ENCODE data around the gene TM2D1. TPM values are rescaled to one million over a fixed set of nuclear protein-coding genes. Genes with fewer than 3 reads are reported as not detected.
A peak's percentile ranks its signal among the peaks of the same experiment; 100 is the strongest.
"Not testable (repeated sequence)": the region's sequence is repeated elsewhere in the genome, so short reads cannot be mapped to it uniquely, and the experiment has no call there.

The TM2D1 gene
- polyA plus RNA-seq, 1 experiment, result 30.3 TPM

GRCh38 chr1:61740751-61741700, 16.1 kb upstream of the TM2D1 start:
- no peaks in the 10 kb centered on the region for H3K36me3 ChIP-seq (ENCODE audit: control insufficient read depth, insufficient read depth, low read length)
- no peak for DNase-seq (ENCODE audit: low read depth)
- POLR2A ChIA-PET, result no interaction called here
- CTCF ChIA-PET, result no interaction called here
- no peaks in the 10 kb centered on the region for H3K27me3 ChIP-seq (ENCODE audit: control insufficient read depth, insufficient read depth, low read length)
- peak overlapping the region; percentile 78; the same call in 1 of the 2 replicates for H3K4me3 ChIP-seq (ENCODE audit: low read depth, low read length)
- TF ChIP-seq, protein P1, sequence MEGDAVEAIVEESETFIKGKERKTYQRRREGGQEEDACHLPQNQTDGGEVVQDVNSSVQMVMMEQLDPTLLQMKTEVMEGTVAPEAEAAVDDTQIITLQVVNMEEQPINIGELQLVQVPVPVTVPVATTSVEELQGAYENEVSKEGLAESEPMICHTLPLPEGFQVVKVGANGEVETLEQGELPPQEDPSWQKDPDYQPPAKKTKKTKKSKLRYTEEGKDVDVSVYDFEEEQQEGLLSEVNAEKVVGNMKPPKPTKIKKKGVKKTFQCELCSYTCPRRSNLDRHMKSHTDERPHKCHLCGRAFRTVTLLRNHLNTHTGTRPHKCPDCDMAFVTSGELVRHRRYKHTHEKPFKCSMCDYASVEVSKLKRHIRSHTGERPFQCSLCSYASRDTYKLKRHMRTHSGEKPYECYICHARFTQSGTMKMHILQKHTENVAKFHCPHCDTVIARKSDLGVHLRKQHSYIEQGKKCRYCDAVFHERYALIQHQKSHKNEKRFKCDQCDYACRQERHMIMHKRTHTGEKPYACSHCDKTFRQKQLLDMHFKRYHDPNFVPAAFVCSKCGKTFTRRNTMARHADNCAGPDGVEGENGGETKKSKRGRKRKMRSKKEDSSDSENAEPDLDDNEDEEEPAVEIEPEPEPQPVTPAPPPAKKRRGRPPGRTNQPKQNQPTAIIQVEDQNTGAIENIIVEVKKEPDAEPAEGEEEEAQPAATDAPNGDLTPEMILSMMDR (IDR thresholded peaks at IDR 0.05; ENCODE audit: insufficient read depth, low read depth, low read length), result no peak

DNA sequence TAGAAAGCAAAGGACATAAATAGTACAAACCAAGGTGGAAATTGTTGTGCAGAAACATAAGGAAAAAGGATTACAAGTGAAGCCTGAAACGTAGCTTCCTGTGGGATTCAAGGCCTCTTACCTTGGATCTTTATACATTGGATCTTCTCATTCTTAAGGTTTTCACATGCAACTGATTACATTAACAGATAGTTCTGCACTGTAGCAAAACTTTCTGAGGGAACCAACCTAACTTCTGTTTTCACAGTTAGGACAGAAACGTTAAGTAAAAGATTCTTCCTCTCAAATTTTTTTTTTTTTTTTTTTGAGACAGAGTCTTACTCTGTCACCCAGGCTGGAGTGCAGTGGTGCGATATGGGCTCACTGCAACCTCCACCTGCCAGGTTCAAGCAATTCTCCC, 7.8 kb upstream of the TM2D1 start:
- DNase-seq (ENCODE audit: low read depth), result no peak
- ChIA-PET POLR2A (no interaction called here), CTCF (no interaction called here)
- TF ChIP-seq, protein P1 (IDR thresholded peaks at IDR 0.05; ENCODE audit: insufficient read depth, low read depth, low read length), result no peak
- H3K36me3 ChIP-seq (ENCODE audit: control insufficient read depth, insufficient read depth, low read length), result no peaks in the 10 kb centered on the region
- no peak overlapping the region for H3K4me3 ChIP-seq (ENCODE audit: low read depth, low read length)
- no peaks in the 10 kb centered on the region for H3K27me3 ChIP-seq (ENCODE audit: control insufficient read depth, insufficient read depth, low read length)

- H3K4me3 ChIP-seq (ENCODE audit: low read depth, low read length); DNase-seq (ENCODE audit: low read depth); CTCF ChIA-PET; POLR2A ChIA-PET; H3K27me3 ChIP-seq (ENCODE audit: control insufficient read depth, insufficient read depth, low read length); H3K36me3 ChIP-seq (ENCODE audit: control insufficient read depth, insufficient read depth, low read length): not testable (repeated sequence)
Measured at GRCh38 chr1:61730679-61731078, 5.7 kb upstream of the TM2D1 start.

- TF ChIP-seq, protein P1 (IDR thresholded peaks at IDR 0.05; ENCODE audit: insufficient read depth, low read depth, low read length), result no peak
- H3K27me3 ChIP-seq (ENCODE audit: control insufficient read depth, insufficient read depth, low read length), result no peaks in the 10 kb centered on the region
- no peaks in the 10 kb centered on the region for H3K36me3 ChIP-seq (ENCODE audit: control insufficient read depth, insufficient read depth, low read length)
- ChIA-PET POLR2A (no interaction called here), CTCF (interaction anchor here (1.0 to 1.2 kb wide), 2 partner anchors 8 to 10 kb away, joined by 3 read pairs; no protein-coding TSS in a partner anchor)
- DNase-seq (ENCODE audit: low read depth), result no peak
- H3K4me3 ChIP-seq (ENCODE audit: low read depth, low read length), result no peak overlapping the region
Measured at GRCh38 chr1:61727544-61727943, 2.6 kb upstream of the TM2D1 start.

DNA sequence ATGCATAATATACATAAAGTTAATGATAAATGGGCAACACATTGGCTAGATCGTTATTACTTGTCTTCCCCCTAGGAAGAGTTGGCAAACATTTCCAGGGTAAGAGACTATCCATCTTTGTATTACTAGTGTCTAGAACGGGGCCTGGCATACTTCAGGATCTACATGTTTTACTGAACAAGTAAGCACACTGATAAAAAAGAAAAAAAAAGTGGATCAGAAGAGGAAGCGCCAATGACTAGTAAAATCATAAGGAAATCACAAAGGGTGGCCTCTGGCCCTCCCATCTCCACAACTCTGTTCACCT, 482 bp downstream of the TM2D1 start:
- Histone ChIP-seq H3K4me3 (ENCODE audit: low read depth, low read length) (peak overlapping the region; percentile 98), H3K27me3 (ENCODE audit: control insufficient read depth, insufficient read depth, low read length) (no peaks in the 10 kb centered on the region), H3K36me3 (ENCODE audit: control insufficient read depth, insufficient read depth, low read length) (no peaks in the 10 kb centered on the region; the same call in 1 of the 2 replicates)
- POLR2A ChIA-PET, result no interaction called here
- CTCF ChIA-PET, result no interaction called here
- TF ChIP-seq, protein P1 (IDR thresholded peaks at IDR 0.05; ENCODE audit: insufficient read depth, low read depth, low read length), result no peak
- no peak for DNase-seq (ENCODE audit: low read depth)

DNA sequence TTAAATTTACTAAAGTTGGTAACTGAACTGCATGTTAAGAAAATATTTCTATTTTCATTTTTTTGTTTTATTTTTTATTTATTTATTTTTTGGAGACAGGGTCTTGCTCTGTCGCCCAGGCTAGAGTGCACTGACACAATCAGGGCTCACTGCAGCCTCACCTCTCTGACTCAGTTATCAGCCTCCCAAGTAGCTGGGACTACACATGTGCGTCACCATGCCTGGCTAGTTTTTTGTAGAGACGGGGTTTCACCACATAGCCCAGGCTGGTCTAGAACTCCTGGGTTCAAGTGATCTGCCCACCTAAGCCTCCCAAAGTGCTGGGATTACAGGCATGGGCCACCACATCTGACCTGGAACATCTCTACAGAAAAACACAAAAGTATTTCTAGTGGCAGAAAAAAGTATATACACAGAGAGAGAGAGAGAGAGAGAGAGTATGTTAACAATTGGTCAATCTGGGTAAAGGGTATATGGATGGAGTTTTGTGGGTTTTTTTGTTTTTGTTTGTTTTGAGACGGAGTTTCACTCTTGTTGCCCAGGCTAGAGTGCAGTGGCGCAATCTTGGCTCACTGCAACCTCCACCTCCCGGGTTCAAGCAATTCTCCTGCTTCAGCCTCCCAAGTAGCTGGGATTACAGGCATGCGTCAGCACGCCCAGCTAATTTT, 5.8 kb downstream of the TM2D1 start:
- H3K27me3 ChIP-seq (ENCODE audit: control insufficient read depth, insufficient read depth, low read length); DNase-seq (ENCODE audit: low read depth); CTCF ChIA-PET; POLR2A ChIA-PET; H3K4me3 ChIP-seq (ENCODE audit: low read depth, low read length); H3K36me3 ChIP-seq (ENCODE audit: control insufficient read depth, insufficient read depth, low read length): not testable (repeated sequence)

Measured in BJ (cell line).